ENCODE data around the gene PLCB2. TPM values are rescaled to one million over a fixed set of nuclear protein-coding genes. Genes with fewer than 3 reads are reported as not detected.

PLCB2 gene
- polyA plus RNA-seq, 1 of the 3 experiments (the other 2 are of a cell fraction) = 0.15 TPM

- peaks cover 6% of the 10 kb centered on the region for H3F3A ChIP-seq (replicated peaks; ENCODE audit: insufficient read depth)
- POLR2A ChIA-PET = interaction anchor here (0.8 to 1.2 kb wide), 2 partner anchors 10 to 14 kb away, joined by 3 to 4 read pairs; partner anchors contain the start of gene CCDC9B
- DNase-seq = peak; percentile 88
- CTCF ChIA-PET = interaction anchor here (0.7 to 70.6 kb wide), 10 partner anchors 9 to 80 kb away, joined by 3 to 2194 read pairs (median 4); partner anchors contain the start of genes ANKRD63, CCDC9B, INAFM2 and KNSTRN
- no peaks in the 10 kb centered on the region for H4K20me1 ChIP-seq (ENCODE audit: insufficient read depth)
- H3K9ac ChIP-seq = no peak overlapping the region
- H3K9me3 ChIP-seq = no peaks in the 10 kb centered on the region
- TF ChIP-seq GABPA (IDR thresholded peaks at IDR 0.05; ENCODE audit: low read depth) = no peak
- TF ChIP-seq JUND (IDR thresholded peaks at IDR 0.05) = no peak
- TF ChIP-seq CHD2 (IDR thresholded peaks at IDR 0.05; ENCODE audit: low read length, partially characterized antibody) = peak; percentile 92
- TF ChIP-seq, protein P1, sequence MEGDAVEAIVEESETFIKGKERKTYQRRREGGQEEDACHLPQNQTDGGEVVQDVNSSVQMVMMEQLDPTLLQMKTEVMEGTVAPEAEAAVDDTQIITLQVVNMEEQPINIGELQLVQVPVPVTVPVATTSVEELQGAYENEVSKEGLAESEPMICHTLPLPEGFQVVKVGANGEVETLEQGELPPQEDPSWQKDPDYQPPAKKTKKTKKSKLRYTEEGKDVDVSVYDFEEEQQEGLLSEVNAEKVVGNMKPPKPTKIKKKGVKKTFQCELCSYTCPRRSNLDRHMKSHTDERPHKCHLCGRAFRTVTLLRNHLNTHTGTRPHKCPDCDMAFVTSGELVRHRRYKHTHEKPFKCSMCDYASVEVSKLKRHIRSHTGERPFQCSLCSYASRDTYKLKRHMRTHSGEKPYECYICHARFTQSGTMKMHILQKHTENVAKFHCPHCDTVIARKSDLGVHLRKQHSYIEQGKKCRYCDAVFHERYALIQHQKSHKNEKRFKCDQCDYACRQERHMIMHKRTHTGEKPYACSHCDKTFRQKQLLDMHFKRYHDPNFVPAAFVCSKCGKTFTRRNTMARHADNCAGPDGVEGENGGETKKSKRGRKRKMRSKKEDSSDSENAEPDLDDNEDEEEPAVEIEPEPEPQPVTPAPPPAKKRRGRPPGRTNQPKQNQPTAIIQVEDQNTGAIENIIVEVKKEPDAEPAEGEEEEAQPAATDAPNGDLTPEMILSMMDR (IDR thresholded peaks at IDR 0.05) = peak; percentile 63
- TF ChIP-seq, protein P2, sequence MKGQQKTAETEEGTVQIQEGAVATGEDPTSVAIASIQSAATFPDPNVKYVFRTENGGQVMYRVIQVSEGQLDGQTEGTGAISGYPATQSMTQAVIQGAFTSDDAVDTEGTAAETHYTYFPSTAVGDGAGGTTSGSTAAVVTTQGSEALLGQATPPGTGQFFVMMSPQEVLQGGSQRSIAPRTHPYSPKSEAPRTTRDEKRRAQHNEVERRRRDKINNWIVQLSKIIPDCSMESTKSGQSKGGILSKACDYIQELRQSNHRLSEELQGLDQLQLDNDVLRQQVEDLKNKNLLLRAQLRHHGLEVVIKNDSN (IDR thresholded peaks at IDR 0.05; ENCODE audit: borderline replicate concordance, low read depth) = no peak
- peak; percentile 46 for TF ChIP-seq RAD21 (IDR thresholded peaks at IDR 0.05; ENCODE audit: low read length)
- TF ChIP-seq SIN3A (IDR thresholded peaks at IDR 0.05; ENCODE audit: borderline replicate concordance, low read depth, low read length) = no peak
- TF ChIP-seq NFIC (IDR thresholded peaks at IDR 0.05; ENCODE audit: borderline replicate concordance) = 0 out of 2 replicates have a peak, but pooled peaks have one; percentile 10
- TF ChIP-seq SMC3 (IDR thresholded peaks at IDR 0.05; ENCODE audit: low read depth, low read length) = peak; percentile 54
- TF ChIP-seq MAX (IDR thresholded peaks at IDR 0.05; ENCODE audit: low read depth) = no peak
- no peak overlapping the region for H3K4me2 ChIP-seq
- H3K79me2 ChIP-seq (ENCODE audit: insufficient read depth) = no peaks in the 10 kb centered on the region
- no peaks in the 10 kb centered on the region for H3K9me2 ChIP-seq
- H2AFZ ChIP-seq (ENCODE audit: low read depth) = no peak overlapping the region; the same call in 1 of the 2 replicates
- H3K27me3 ChIP-seq (ENCODE audit: insufficient read depth) = no peaks in the 10 kb centered on the region
- peaks cover 0 to 36% of the 10 kb centered on the region in 2 experiments; a peak in 2 of 4 replicates for H3K4me1 ChIP-seq (ENCODE audit: control insufficient read depth in 1 of 2, insufficient read depth in 2 of 2, low read depth in 1 of 2, low read length in 1 of 2)
- WGBS (ENCODE audit: low lambda C conversion rate) = 51% methylated on average over 9 of the region's 9 CpGs
- H3K4me3 ChIP-seq (ENCODE audit: low read depth in 2 of 2, low read length in 1 of 2) = no peak overlapping the region; a peak in 1 of 4 replicates
- no peaks in the 10 kb centered on the region for H3K36me3 ChIP-seq (replicated peaks in 1 of 2; ENCODE audit: control insufficient read depth in 1 of 2, insufficient read depth in 2 of 2, low read length in 1 of 2)
- peak overlapping the region in 1 of 2 experiments; percentile 60; a peak in 2 of 4 replicates for H3K27ac ChIP-seq (ENCODE audit: low read depth in 2 of 2, low read length in 1 of 2)
These were observed 46.9 kb upstream of the PLCB2 start for GRCh38 chr15:40354408-40355171.

DNA sequence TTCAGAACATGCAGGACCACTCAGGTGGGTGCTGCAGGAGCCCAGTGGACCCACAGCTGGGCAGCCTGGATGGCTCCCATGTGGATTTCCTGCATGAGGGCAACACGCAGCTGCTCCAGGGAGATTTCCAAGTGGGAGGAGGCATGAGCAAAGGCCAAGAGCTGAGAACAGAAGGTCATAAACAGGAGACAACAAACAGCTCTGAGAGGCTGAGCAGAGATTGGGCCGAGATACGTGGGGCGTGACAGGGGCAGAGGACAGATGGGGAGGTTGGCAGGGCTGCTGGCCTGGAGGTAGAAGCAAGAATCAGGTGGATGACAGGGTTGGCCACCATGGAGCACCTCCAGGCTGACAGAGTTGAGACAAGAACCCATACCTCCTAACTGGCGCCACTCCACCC, 46.0 kb upstream of the PLCB2 start:
- Histone ChIP-seq H3K4me2 (no peak overlapping the region), H3K27ac (ENCODE audit: low read depth in 2 of 2, low read length in 1 of 2) (no peak overlapping the region), H2AFZ (ENCODE audit: low read depth) (no peak overlapping the region), H3K27me3 (ENCODE audit: insufficient read depth) (no peaks in the 10 kb centered on the region), H3K4me3 (ENCODE audit: low read depth in 2 of 2, low read length in 1 of 2) (no peak overlapping the region), H4K20me1 (ENCODE audit: insufficient read depth) (no peaks in the 10 kb centered on the region), H3F3A (replicated peaks; ENCODE audit: insufficient read depth) (peaks cover 6% of the 10 kb centered on the region), H3K9me3 (no peaks in the 10 kb centered on the region), H3K4me1 (ENCODE audit: control insufficient read depth in 1 of 2, insufficient read depth in 2 of 2, low read depth in 1 of 2, low read length in 1 of 2) (peaks cover 0 to 28% of the 10 kb centered on the region in 2 experiments; a peak in 2 of 4 replicates), H3K9ac (no peak overlapping the region), H3K36me3 (replicated peaks in 1 of 2; ENCODE audit: control insufficient read depth in 1 of 2, insufficient read depth in 2 of 2, low read length in 1 of 2) (no peaks in the 10 kb centered on the region), H3K79me2 (ENCODE audit: insufficient read depth) (no peaks in the 10 kb centered on the region), H3K9me2 (no peaks in the 10 kb centered on the region)
- ChIA-PET CTCF (interaction anchor here (0.7 to 70.6 kb wide), 9 partner anchors 10 to 84 kb away, joined by 3 to 2194 read pairs (median 5); partner anchors contain the start of genes ANKRD63, CCDC9B, INAFM2 and KNSTRN), POLR2A (no interaction called here)
- DNase-seq = no peak
- TF ChIP-seq, protein P1 (IDR thresholded peaks at IDR 0.05) = no peak
- TF ChIP-seq, protein P3, sequence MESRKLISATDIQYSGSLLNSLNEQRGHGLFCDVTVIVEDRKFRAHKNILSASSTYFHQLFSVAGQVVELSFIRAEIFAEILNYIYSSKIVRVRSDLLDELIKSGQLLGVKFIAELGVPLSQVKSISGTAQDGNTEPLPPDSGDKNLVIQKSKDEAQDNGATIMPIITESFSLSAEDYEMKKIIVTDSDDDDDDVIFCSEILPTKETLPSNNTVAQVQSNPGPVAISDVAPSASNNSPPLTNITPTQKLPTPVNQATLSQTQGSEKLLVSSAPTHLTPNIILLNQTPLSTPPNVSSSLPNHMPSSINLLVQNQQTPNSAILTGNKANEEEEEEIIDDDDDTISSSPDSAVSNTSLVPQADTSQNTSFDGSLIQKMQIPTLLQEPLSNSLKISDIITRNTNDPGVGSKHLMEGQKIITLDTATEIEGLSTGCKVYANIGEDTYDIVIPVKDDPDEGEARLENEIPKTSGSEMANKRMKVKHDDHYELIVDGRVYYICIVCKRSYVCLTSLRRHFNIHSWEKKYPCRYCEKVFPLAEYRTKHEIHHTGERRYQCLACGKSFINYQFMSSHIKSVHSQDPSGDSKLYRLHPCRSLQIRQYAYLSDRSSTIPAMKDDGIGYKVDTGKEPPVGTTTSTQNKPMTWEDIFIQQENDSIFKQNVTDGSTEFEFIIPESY (IDR thresholded peaks at IDR 0.05; ENCODE audit: borderline replicate concordance, low read depth) = no peak
- TF ChIP-seq RAD21 (IDR thresholded peaks at IDR 0.05; ENCODE audit: low read length) = no peak
- WGBS (ENCODE audit: low lambda C conversion rate) = 88% methylated on average over 4 of the region's 5 CpGs

Data from SK-N-SH (cell line).